NCI-H774 (cell line): Measurements from ENCODE around the gene TTC32.
"Not testable (repeated sequence)": the region's sequence is repeated elsewhere in the genome, so short reads cannot be mapped to it uniquely, and the experiment has no call there.

Experiments
- DNase-seq: peaks from one replicate; lab custom pipeline; 2025; lab: John Stamatoyannopoulos, UW

The TTC32 gene

DNA sequence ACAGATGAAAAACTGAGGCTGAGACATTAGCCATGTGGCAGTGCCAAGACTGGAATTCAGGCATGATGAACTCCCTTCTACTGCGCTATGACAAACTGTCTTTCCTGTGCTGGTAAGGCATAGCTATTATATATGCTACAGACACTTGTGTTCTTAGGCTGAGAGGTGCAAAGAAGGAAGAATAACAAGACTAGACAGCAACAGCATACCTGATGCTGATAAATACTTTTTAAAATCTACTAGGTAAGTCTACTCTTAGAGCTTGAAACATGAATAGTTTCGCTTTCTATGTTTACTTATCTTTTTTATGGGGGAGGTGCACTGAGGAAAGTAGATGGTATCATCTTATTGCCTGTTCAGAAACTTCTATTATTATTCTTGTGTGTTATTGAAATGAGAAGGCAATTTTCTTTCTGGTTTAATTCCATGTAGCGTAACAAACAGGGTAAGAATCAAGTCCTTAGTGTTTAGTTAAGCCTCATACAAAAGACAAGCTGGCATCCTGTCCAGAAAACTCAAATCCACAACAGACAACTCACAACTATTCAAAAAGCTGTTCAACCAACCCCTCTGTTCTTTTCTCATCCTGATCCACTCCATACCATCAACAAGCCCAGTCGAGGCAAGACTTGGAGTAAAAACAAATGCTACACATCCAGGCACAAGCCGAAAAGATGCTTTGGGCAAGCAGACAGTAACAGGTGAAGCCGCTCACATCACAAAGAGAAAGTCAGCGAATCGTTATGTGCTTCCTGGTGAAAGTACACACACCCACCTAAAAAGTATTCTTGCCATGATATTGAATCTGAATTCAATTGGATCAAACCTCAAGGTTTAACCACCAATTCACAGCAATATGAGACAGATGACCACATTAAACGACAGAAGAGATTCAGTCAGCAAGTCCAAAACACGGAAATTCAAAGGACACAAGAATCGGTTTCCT is 1.5 kb downstream of the TTC32 start:
- DNase-seq, result no peak

DNA sequence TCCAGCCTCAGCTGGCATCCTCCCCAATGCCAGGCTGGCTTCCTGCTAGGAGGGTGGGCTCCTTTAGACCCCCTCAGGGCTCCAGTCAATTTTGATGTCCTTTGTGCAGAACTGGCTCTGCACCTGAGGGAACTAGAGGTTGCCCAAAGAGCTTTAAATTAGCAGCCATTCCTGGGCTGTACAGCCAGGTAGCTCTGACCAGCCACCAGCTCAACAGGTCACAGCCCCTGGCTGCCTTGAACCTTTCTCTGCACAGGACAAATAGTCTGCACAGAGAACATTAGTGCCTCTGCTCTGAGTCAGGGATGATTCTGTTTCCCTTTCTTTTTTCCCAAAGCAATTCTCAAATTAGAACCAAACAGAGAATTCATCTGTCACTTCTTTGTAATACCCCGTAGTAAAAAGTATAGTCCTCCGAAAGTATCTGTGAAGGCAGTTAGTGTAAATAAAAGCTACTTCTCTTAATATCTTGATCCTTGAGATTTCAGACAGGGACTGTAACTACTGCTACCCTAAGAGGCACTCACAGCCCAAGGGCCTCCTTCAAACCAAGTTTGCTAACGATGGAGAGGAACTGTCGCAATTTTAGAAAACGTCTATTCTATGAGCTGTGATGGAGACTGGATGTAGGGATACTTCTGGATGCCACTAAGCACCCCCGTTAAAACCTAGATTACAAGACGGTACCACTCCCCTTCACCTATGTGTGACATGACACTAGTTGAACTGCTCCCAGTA is 3.0 kb downstream of the TTC32 start:
- no peak for DNase-seq

DNA sequence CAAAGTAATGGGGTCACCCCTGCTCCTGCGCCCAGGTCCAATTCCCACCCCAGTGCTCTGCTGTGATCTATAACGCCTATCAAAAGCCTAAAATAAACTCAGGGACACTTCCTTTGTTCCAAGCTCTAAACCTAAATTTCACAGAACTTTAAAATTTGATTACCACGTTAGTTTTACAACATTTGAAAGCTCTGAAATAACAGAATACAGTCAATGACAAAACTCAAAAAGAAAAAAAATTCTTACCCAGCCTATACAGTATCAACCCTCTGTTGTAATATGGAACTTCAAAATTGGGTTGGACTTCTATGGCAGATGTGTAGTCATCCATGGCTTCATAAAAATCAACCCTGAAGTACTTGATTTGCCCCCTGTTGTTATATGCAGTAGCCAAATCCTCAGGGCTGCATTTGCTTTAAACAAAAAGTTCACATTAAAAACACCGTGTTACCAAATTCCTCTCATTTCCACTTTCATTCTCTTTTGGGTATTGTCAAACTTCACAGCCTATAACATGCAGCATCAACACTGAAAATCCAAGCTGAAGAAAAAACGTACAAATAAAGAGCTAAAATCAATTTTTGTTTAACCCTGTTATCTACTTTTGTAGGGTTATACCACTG is 4.0 kb downstream of the TTC32 start:
- DNase-seq, result no peak

DNA sequence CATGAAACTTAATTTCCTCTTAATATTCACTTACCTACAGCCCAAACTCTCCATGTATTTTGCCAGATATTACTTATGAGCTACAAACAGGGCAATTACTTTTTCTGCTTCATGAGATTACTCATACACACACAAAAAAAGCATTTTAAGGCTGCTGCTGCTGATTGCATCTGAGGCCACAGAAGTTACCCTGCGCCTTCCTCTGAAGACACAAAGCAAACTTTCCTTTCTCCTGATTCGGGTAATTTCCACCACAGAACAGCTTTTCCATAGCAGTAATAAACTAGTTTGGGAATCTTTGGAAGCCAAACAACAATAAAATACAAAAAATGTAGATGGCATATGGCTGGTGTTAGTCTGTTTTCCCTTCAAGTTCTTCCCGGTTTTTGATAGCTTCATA is 6.2 kb downstream of the TTC32 start:
- no peak for DNase-seq

DNA sequence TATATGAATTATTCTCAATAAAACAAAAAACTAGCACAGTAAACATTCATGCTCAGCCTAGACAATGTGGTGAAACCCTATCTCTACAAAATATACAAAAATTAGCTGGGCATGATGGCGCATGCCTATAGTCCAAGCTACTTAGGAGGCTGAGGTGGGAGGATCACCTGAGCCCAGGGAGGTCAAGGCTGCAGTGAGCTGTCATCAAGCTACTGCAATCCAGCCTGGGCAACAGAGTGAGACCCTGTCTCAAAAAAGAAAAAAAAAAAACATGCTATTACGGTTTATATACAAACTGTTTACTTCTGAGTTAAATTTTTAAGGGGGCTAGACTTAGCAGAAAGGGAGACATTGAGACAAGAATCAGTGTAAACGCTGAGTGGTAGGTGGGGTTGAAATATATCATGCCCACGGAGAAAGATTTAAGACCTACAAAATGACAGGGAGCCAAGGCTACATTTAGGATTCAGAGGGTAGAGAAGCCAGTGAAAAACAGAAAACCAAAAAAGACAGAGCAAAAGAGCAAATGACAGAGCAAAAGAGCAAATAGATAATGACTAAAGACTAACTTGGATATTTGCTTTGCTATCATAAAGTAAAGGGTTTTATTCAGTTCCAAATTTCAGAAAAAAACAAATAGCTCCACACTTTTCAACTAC is 7.5 kb downstream of the TTC32 start:
- DNase-seq, result no peak

DNA sequence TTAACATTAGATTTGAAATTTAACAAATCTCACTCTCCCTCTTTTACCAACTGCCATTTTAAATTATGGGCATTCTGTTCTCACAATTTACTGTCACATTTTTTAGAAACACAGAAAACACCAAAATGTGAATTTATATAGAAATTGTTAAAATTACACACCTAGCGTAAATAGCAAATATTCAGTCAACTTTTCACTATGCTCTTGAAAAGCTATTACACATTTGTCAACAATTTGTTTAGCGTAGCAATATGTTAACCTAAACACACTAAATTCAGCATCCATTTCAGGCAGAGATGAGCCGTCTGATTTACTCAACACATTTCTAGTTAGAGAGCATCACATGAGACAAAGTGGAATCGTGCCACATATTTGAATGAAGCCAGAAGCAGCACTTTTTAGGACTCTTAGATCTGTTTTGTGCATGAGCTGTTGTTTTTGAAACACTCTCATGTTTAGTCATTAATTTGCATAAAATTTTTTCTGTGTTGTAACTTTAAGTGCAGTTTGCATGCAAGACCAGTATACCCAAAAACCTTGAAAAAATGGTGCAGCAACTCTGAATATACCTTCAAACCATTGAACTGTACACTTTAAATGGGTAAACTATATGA is 8.2 kb downstream of the TTC32 start:
- DNase-seq, result no peak

DNA sequence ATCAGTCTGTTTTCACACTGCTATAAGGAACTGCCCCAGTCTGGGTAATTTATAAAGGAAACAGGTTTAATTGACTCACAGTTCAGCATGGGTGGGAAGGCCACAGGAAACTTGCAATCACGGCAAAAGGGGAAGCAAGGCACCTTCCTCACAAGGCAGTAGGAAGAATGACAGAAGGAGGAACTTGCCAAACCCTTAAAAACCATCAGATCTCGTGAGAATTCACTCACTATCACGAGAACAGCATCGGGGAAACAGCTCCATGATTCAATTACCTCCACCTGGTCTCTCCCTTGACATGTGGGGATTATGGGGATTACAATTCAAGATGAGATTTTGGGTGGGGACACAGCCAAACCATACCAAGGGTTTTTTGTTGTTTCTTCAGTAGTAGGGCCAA is 9.8 kb downstream of the TTC32 start:
- DNase-seq, result not testable (repeated sequence)

DNA sequence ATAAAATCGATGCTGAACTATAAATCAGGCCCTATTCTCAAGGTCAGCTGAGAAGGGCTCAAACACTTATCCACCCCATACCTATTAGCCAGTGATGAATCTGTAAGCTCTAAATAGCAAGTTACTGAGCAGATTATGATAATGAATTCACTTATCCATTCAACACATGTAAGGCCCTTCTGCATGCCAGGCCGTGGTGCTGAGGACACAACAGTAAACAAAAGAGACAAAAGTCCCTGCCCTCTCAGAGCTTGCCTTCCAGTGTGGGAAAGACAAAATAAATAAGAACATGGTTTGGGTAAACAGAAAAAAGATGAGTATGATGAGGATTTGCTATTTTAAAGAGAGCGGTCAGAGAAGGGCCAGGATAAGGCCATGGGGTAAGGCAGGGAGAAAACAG is 11.7 kb downstream of the TTC32 start:
- DNase-seq, result peak; percentile 27

DNA sequence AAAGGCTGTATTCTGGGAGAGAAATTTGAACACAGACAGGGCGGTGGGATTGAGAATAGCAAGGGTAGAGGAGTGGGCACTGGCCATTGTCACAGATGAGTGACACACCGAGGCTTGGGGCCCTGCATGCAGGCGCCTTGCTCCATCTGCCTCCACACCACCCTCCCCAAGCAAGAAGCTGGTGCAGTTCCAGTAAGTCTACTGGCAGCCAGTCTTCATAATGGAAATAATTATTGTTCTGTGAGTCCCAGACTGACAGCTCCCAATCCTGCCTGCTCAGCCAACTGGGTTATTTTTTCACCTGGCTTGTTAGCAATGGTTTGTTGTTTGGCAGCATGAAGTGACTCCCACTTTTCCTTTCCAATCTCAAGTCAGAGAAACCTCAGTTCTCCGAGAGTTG is 13.0 kb downstream of the TTC32 start:
- DNase-seq, result no peak

DNA sequence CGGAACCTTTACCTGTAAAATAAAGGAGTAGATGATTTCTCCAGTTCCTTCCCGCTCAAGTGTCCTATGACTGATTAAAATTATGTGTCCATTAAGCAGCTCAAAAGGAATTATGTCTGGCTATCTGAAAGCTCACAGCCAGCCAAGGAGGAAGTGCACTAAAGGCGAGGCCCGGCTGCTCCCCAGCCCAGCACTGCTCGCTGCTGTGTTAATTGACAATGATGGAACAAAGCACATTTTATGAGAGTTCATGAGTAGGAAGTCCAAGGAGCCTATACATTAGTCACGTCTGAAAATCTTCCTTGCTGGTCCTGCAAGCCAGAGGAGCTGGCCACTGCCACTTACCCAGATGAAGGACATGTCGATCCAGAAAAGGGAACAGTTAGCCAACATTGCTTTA is 14.3 kb downstream of the TTC32 start:
- DNase-seq, result no peak

DNA sequence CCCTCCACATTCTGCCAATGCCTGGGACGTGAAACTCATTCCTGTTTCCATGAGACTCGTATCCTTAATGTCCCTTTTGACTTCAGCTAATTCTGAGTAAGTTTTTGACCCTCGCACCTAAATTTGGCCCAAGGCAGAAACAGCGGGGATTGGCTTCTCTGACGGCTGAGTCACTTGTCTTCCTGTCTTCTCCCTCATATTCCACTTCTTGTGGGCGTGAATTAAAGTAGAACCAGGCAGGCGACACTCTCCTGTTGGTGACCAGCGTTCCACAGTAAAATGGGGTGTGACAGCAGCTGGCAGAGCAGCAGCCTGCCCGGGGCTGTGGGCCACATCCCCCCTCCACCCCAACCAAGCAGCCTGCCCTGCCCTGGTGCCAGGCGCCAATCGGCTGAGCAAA is 15.5 kb downstream of the TTC32 start:
- no peak for DNase-seq

DNA sequence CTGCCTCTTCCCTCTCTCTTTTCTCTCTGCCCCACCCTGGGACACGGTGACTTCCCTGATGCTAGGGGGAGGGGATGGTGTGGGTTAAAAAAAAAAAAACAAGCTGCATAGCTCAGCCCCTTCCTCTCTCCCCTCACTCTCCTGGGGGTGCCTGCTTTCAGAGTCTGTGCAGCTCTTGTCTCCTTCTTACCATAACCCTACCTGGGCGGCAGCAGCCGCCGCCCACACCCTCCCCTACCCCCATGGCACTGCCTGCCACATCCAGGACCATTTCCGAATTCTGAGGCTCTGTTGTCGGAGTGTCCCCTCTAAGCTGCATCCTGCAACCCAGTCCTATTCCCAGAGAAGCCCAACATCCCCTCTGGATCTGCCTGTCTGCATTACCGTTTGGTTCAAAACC is 16.0 kb downstream of the TTC32 start:
- DNase-seq, result no peak

DNA sequence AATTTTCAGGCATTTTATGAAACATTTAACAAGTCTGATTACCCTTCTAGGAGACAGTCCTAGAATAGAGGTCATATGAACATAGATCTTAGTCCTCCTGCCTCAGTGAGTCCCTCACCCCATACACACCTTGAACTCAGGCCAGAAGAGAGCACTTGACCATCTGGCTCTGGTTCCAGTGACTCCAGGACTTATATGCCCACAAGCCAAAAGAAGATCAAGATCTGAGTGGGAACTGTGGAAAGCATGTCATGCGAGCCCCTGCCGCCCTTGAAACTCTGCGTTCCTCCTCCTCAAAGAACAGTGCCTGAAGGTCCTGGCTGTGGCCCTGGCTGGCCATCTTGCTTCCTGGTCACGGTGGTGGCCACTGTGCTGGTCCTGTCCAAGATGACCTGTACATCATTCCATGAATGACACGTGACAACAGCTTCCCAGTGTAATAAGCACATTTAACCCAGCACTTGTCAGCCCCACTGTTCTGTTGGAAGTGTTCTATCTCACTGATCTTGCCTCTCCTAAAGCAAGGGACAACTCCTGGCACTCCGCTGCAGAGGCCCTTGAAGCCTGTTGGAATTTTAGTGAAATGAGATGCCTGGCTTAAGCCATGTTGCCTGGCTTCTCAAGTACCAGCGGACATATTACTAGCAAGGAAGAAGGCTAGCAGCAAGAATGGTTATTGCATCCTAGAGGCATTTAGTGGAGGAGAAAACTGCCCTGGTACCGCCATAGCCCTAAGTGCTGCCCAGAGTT is 17.6 kb downstream of the TTC32 start:
- no peak for DNase-seq

DNA sequence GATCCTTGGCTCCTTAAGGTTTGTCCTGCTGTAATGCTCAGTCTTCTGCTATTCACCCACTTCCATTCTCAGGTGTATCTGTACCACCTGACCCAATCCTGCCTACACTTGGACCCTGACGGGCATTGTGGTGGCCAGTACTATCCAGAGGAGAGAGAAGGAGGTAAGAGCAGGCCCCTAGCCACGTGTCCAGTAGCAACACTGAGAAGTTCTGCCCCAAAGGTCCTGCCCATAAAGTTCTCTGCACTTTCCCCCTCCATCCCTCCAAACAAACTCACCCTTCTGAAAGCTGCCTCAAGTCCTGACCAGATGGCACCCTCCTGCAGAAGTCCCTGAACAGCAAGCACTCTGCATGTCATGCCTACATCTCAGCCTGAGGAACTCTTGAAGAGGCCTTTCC is 18.3 kb downstream of the TTC32 start:
- DNase-seq, result no peak

DNA sequence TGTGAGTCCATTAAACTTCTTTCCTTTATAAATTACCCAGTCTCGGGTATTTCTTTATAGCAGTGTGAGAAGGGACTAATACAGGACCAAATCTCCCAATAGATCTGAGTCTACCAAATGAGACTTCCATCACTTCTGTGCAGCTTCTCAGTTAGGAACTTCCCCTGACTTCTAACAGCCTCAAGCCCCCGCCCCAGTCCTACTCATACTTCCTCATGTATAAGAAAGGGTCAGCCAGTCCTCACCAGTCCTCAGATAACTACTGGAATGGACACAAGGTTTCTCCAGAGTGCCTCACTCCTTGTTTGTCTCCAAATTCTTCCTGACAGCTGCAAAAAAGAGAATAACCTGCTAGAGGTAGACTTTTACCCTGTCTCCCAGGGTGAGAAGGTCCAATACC is 19.5 kb downstream of the TTC32 start:
- no peak for DNase-seq

DNA sequence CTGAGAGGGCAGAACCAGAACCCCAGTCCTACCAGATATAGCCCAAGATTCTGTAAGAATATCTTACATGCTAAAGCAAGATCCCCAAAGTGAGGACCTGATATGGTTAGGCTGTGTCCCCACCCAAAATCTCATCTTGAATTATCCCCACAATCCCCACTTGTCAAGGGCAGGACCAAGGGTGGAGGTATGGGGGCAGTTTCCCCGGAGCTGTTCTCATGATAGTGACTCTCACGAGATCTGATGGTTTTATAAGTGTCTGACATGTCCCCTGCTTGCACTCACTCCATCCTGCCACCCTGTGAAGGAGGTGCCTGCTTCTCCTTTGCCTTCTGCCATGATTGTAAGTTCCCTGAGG is 19.9 kb downstream of the TTC32 start:
- no peak for DNase-seq

DNA sequence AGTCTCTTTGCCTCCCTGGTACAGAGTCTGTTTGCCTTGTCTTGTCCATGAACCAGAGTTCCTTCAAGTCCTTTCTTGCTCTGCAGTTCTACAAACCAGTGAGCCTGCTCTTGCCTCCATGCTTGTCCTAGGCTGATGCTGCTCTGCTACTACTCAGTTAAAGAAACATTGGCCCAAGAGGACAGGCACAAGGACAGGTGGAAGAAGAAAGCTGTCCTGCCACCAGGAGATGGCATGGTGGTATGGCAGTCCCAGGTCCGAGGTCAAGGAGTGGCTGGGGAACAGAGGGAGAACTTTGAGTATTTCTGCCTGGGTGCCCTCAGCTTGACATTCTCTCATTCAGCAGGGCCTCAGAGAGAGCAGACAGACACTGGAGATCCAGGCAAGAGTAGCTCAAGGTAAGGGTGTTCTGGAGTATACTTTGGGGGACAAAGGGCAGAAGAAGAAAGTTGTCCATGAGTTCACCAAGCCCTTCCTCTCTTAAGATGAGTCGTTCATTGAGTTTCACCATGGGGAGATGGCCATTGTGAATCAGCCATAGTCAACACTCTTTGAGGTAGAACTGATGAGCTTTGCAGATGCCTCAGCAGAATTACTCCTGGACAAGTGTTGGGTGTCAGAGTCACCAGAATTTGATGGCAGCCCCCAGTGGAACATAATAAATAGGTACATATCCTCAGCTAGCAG is 20.4 kb downstream of the TTC32 start:
- DNase-seq, result no peak

DNA sequence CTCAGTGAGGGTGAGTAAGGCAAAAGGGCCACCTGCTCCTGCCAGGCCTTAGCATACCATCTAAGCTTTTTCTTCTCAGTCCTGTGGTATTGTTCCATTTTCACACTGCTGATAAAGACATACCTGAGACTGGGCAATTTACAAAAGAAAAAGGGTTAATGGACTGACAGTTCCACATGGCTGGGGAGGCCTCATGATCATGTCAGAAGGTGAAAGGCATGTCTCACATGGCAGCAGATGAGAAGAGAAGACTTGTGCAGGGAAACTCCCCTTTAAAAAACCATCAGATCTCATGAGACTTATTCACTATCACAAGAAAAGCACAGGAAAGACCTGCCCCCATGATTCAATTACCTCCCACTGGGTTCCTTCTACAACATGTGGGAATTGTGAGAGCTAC is 21.6 kb downstream of the TTC32 start:
- not testable (repeated sequence) for DNase-seq

DNA sequence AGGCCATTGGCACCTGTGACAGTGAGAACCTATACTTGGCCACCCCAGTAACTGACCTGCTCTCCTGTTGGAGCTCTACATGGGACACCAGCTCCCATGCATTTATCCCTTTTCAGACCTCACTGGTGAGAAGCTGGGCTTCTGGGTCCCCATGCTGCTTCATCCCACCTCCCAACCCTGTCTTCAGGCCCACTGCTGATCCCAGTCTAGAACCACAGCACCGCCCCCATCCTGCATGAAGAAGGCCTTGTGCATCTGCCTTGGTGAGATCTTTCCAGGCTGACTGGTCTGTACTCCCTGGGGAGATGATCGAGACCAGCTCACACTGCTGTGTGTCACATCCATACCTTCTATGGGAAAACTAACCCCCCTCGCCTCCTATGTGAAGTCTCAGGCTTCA is 22.7 kb downstream of the TTC32 start:
- DNase-seq, result no peak

DNA sequence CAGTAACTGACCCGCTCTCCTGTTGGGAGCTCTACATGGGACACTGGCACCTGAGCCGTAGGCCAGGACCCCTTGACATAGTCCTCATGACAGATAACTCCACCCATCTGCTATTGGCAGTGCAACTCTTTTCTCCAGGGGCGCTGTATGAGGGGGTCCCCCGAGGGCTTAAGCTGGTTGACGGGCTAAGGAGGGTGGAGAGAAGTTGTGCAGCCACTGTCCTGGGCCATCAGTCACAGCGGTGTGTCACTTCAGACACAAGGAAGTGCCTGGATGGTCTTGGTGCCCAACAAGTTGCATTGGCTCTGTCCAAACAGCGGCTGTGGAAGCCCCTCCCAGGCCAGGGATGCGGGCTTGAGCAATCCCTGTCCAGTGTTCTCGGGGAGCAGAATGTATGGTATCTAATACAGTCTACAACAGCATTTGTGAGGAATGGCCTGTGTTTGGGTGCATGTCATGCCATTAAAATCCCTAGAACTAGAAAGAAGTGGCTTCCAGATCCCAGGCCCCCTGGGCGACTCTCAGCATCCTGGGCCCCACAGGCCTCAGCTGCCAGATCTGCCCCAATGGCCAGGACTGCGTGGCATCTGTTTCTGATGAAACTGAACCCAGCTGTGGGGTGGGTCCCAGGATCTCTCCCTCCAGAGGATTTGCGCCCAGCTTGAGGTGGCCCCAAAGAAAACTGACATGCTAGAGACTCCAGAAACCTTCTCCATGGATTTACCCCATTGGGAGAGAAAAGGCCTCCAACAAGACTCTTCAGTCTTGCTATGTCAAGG is 23.3 kb downstream of the TTC32 start:
- no peak for DNase-seq
